Measurements from ENCODE around the gene PLEKHG4B.
A peak's percentile ranks its signal among the peaks of the same experiment; 100 is the strongest.
"Not testable (repeated sequence)": the region's sequence is repeated elsewhere in the genome, so short reads cannot be mapped to it uniquely, and the experiment has no call there.

PLEKHG4B gene

GRCh38 chr5:94113-94892, 2.3 kb downstream of the PLEKHG4B start:
- DNase-seq, result no peak

- no peak for DNase-seq
These were observed 3.4 kb downstream of the PLEKHG4B start for GRCh38 chr5:95241-95980.

- no peak for DNase-seq
These were observed 5.2 kb downstream of the PLEKHG4B start for GRCh38 chr5:96976-97660.

GRCh38 chr5:99815-100214, 7.8 kb downstream of the PLEKHG4B start:
- no peak for DNase-seq

GRCh38 chr5:102411-103043, 10.6 kb downstream of the PLEKHG4B start:
- peak; percentile 87 for DNase-seq

GRCh38 chr5:104106-104505, 12.1 kb downstream of the PLEKHG4B start:
- not testable (repeated sequence) for DNase-seq

- DNase-seq, result no peak
These were observed 12.9 kb downstream of the PLEKHG4B start for GRCh38 chr5:104778-105296.

GRCh38 chr5:105504-106070, 13.6 kb downstream of the PLEKHG4B start:
- no peak for DNase-seq

GRCh38 chr5:106587-106986, 14.6 kb downstream of the PLEKHG4B start:
- no peak for DNase-seq

- no peak for DNase-seq
These were observed 15.6 kb downstream of the PLEKHG4B start for GRCh38 chr5:107526-107925.

- no peak for DNase-seq
These were observed 17.9 kb downstream of the PLEKHG4B start for GRCh38 chr5:109826-110225.

- DNase-seq, result no peak
These were observed 18.4 kb downstream of the PLEKHG4B start for GRCh38 chr5:110270-110888.

- DNase-seq, result no peak
These were observed 19.2 kb downstream of the PLEKHG4B start for GRCh38 chr5:111171-111570.

- no peak for DNase-seq
These were observed 27.6 kb downstream of the PLEKHG4B start for GRCh38 chr5:119486-120097.

GRCh38 chr5:121432-121831, 29.5 kb downstream of the PLEKHG4B start:
- DNase-seq, result no peak

GRCh38 chr5:125815-126214, 33.8 kb downstream of the PLEKHG4B start:
- no peak for DNase-seq

- no peak for DNase-seq
These were observed 34.8 kb downstream of the PLEKHG4B start for GRCh38 chr5:126806-127205.

GRCh38 chr5:127886-128285, 35.9 kb downstream of the PLEKHG4B start:
- DNase-seq, result no peak

GRCh38 chr5:128446-128845, 36.5 kb downstream of the PLEKHG4B start:
- DNase-seq, result peak; percentile 86

- DNase-seq, result no peak
These were observed 37.2 kb downstream of the PLEKHG4B start for GRCh38 chr5:129148-129547.

GRCh38 chr5:129820-130219, 37.9 kb downstream of the PLEKHG4B start:
- peak; percentile 54 for DNase-seq

Data from RPMI8226 (cell line).